ENCODE measurements around the gene CC2D1B.
"Not testable (repeated sequence)": the region's sequence is repeated elsewhere in the genome, so short reads cannot be mapped to it uniquely, and the experiment has no call there.

CC2D1B gene

GRCh38 chr1:52402860-52403240, 36.8 kb upstream of the CC2D1B start:
- no peak for TF ChIP-seq ZNF274 (IDR thresholded peaks at IDR 0.05; ENCODE audit: low read depth, low read length)
- no peak for TF ChIP-seq SUZ12 (IDR thresholded peaks at IDR 0.05; ENCODE audit: extremely low read depth, insufficient read depth, insufficient read length)
- TF ChIP-seq YY1 (IDR thresholded peaks at IDR 0.05; ENCODE audit: insufficient read depth, insufficient read length), result no peak
- H3K27me3 ChIP-seq (ENCODE audit: insufficient read depth, insufficient read length), result no peaks in the 10 kb centered on the region
- H3K36me3 ChIP-seq (ENCODE audit: insufficient read depth, insufficient read length, low read length), result peaks cover 68% of the 10 kb centered on the region
- H3K9ac ChIP-seq (ENCODE audit: insufficient read length, low read depth), result peak overlapping the region; percentile 98
- DNase-seq (ENCODE audit: low read depth, low spot score), result no peak
- no peaks in the 10 kb centered on the region for H3K4me1 ChIP-seq (ENCODE audit: insufficient read depth, insufficient read length)
- H3K9me3 ChIP-seq (ENCODE audit: insufficient read depth, low read length), result no peaks in the 10 kb centered on the region
- H3K4me3 ChIP-seq (ENCODE audit: insufficient read length, low read depth), result peak overlapping the region; percentile 97

- no peak for TF ChIP-seq YY1 (IDR thresholded peaks at IDR 0.05; ENCODE audit: insufficient read depth, insufficient read length)
- no peak for TF ChIP-seq ZNF274 (IDR thresholded peaks at IDR 0.05; ENCODE audit: low read depth, low read length)
- no peak for TF ChIP-seq SUZ12 (IDR thresholded peaks at IDR 0.05; ENCODE audit: extremely low read depth, insufficient read depth, insufficient read length)
- no peaks in the 10 kb centered on the region for H3K9me3 ChIP-seq (ENCODE audit: insufficient read depth, low read length)
- no peak overlapping the region for H3K9ac ChIP-seq (ENCODE audit: insufficient read length, low read depth)
- peaks cover 74% of the 10 kb centered on the region for H3K36me3 ChIP-seq (ENCODE audit: insufficient read depth, insufficient read length, low read length)
- H3K27me3 ChIP-seq (ENCODE audit: insufficient read depth, insufficient read length), result no peaks in the 10 kb centered on the region
- H3K4me3 ChIP-seq (ENCODE audit: insufficient read length, low read depth), result no peak overlapping the region
- DNase-seq (ENCODE audit: low read depth, low spot score), result no peak
- H3K4me1 ChIP-seq (ENCODE audit: insufficient read depth, insufficient read length), result no peaks in the 10 kb centered on the region
Observed at GRCh38 chr1:52400131-52400530, 34.1 kb upstream of the CC2D1B start.

- DNase-seq (ENCODE audit: low read depth, low spot score), result no peak
- Histone ChIP-seq H3K27me3 (ENCODE audit: insufficient read depth, insufficient read length) (no peaks in the 10 kb centered on the region), H3K4me3 (ENCODE audit: insufficient read length, low read depth) (no peak overlapping the region), H3K4me1 (ENCODE audit: insufficient read depth, insufficient read length) (no peaks in the 10 kb centered on the region), H3K36me3 (ENCODE audit: insufficient read depth, insufficient read length, low read length) (peaks cover 79% of the 10 kb centered on the region), H3K9ac (ENCODE audit: insufficient read length, low read depth) (no peak overlapping the region), H3K9me3 (ENCODE audit: insufficient read depth, low read length) (no peaks in the 10 kb centered on the region)
- TF ChIP-seq ZNF274 (IDR thresholded peaks at IDR 0.05; ENCODE audit: low read depth, low read length), result no peak
- TF ChIP-seq SUZ12 (IDR thresholded peaks at IDR 0.05; ENCODE audit: extremely low read depth, insufficient read depth, insufficient read length), result no peak
- no peak for TF ChIP-seq YY1 (IDR thresholded peaks at IDR 0.05; ENCODE audit: insufficient read depth, insufficient read length)
Observed at GRCh38 chr1:52399629-52400028, 33.6 kb upstream of the CC2D1B start.

DNA sequence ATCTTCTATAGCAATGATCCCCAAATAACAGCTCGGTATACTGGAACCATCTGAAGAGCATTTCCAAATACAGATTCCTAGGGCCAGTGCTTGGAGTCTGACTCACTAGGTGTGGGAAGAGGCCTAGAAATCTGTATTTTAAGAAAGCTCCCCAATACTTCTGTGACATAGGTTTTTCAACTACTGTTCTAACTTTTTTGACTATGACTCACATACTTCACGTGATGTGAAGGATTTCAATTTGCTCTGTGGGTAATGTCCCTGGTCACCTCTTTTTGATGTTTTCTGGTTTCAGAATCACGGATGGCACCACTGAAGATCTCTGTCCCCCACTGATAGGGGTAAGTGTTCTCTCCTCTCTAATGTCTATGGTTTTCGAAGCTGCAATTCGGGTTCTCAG, 27.2 kb upstream of the CC2D1B start:
- Histone ChIP-seq H3K4me1 (ENCODE audit: insufficient read depth, insufficient read length) (no peaks in the 10 kb centered on the region), H3K9ac (ENCODE audit: insufficient read length, low read depth) (no peak overlapping the region), H3K27me3 (ENCODE audit: insufficient read depth, insufficient read length) (no peaks in the 10 kb centered on the region), H3K36me3 (ENCODE audit: insufficient read depth, insufficient read length, low read length) (peaks cover 93% of the 10 kb centered on the region), H3K4me3 (ENCODE audit: insufficient read length, low read depth) (no peak overlapping the region), H3K9me3 (ENCODE audit: insufficient read depth, low read length) (no peaks in the 10 kb centered on the region)
- TF ChIP-seq SUZ12 (IDR thresholded peaks at IDR 0.05; ENCODE audit: extremely low read depth, insufficient read depth, insufficient read length), result no peak
- TF ChIP-seq YY1 (IDR thresholded peaks at IDR 0.05; ENCODE audit: insufficient read depth, insufficient read length), result no peak
- TF ChIP-seq ZNF274 (IDR thresholded peaks at IDR 0.05; ENCODE audit: low read depth, low read length), result no peak
- DNase-seq (ENCODE audit: low read depth, low spot score), result no peak

DNA sequence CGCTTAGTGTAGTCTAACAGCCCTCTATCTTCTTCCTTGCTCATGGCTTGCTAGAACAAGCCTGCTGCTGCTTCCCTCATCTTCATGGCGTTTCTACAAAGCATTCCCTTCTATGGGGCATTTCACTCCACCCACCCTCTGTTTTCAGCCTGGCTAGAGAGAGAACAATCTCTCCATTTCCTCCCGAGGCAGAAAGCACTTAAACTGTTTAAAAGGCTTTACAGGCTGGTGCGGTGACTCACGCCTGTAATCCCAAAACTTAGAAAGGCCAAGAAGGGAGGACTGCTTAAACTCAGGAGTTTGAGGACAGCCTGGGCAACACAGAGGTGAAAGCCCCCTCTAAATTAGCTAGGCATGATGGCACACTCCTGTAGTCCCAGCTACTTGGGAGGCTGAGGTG, 20.5 kb upstream of the CC2D1B start:
- TF ChIP-seq ZNF274 (IDR thresholded peaks at IDR 0.05; ENCODE audit: low read depth, low read length) (no peak), SUZ12 (IDR thresholded peaks at IDR 0.05; ENCODE audit: extremely low read depth, insufficient read depth, insufficient read length) (no peak), YY1 (IDR thresholded peaks at IDR 0.05; ENCODE audit: insufficient read depth, insufficient read length) (no peak)

GRCh38 chr1:52385376-52385775, 19.4 kb upstream of the CC2D1B start:
- H3K9me3 ChIP-seq (ENCODE audit: insufficient read depth, low read length), result no peaks in the 10 kb centered on the region
- TF ChIP-seq ZNF274 (IDR thresholded peaks at IDR 0.05; ENCODE audit: low read depth, low read length), result no peak
- TF ChIP-seq YY1 (IDR thresholded peaks at IDR 0.05; ENCODE audit: insufficient read depth, insufficient read length), result no peak
- no peak for TF ChIP-seq SUZ12 (IDR thresholded peaks at IDR 0.05; ENCODE audit: extremely low read depth, insufficient read depth, insufficient read length)
- H3K36me3 ChIP-seq (ENCODE audit: insufficient read depth, insufficient read length, low read length), result peaks cover 94% of the 10 kb centered on the region
- no peak for DNase-seq (ENCODE audit: low read depth, low spot score)
- peaks cover 7% of the 10 kb centered on the region for H3K4me1 ChIP-seq (ENCODE audit: insufficient read depth, insufficient read length)
- H3K9ac ChIP-seq (ENCODE audit: insufficient read length, low read depth), result no peak overlapping the region
- no peak overlapping the region for H3K4me3 ChIP-seq (ENCODE audit: insufficient read length, low read depth)
- H3K27me3 ChIP-seq (ENCODE audit: insufficient read depth, insufficient read length), result no peaks in the 10 kb centered on the region

More for the DNA sequence above, 20.5 kb upstream of the CC2D1B start:
- no peak overlapping the region for H3K9ac ChIP-seq (ENCODE audit: insufficient read length, low read depth)
- H3K9me3 ChIP-seq (ENCODE audit: insufficient read depth, low read length), result no peaks in the 10 kb centered on the region
- no peaks in the 10 kb centered on the region for H3K27me3 ChIP-seq (ENCODE audit: insufficient read depth, insufficient read length)
- peaks cover 91% of the 10 kb centered on the region for H3K36me3 ChIP-seq (ENCODE audit: insufficient read depth, insufficient read length, low read length)
- peak; percentile 35 for DNase-seq (ENCODE audit: low read depth, low spot score)
- peaks cover 7% of the 10 kb centered on the region for H3K4me1 ChIP-seq (ENCODE audit: insufficient read depth, insufficient read length)
- H3K4me3 ChIP-seq (ENCODE audit: insufficient read length, low read depth), result no peak overlapping the region

GRCh38 chr1:52369851-52370250, 3.8 kb upstream of the CC2D1B start:
- DNase-seq (ENCODE audit: low read depth, low spot score); H3K27me3 ChIP-seq (ENCODE audit: insufficient read depth, insufficient read length); H3K4me1 ChIP-seq (ENCODE audit: insufficient read depth, insufficient read length); H3K9ac ChIP-seq (ENCODE audit: insufficient read length, low read depth); H3K9me3 ChIP-seq (ENCODE audit: insufficient read depth, low read length); H3K4me3 ChIP-seq (ENCODE audit: insufficient read length, low read depth): not testable (repeated sequence)
- peaks cover 42% of the 10 kb centered on the region for H3K36me3 ChIP-seq (ENCODE audit: insufficient read depth, insufficient read length, low read length)
